K562 (cell line): Measurements from ENCODE around the gene CRIM1. TPM values are rescaled to one million over a fixed set of nuclear protein-coding genes. Genes with fewer than 3 reads are reported as not detected.

Experiments
- ATAC-seq: fragments of 200-7000 bp; cut with Tn5 transposase; 3 replicates; pipeline ENCODE4 v1.9.1; 2020; ENCODE audit warnings: moderate library complexity
- BruUV-seq: library from RNA; stranded (reverse); fragments of 400-500 nt; replicated peaks from 2 replicates; lab custom pipeline; 2021; lab: Mats Ljungman, UMichigan
- CTCF ChIA-PET: fragments of 300-600 bp; formaldehyde crosslinking; extraction: SDS; loops from one replicate; lab custom pipeline; 2021; ENCODE audit warnings: low intra/inter-chr PET ratio; lab: Yijun Ruan, JAX
- POLR2A ChIA-PET: fragments of 300-600, 350-650 bp; sonication (Branson Sonifier 250); formaldehyde crosslinking; extraction: SDS; loops from one replicate; lab custom pipeline; 2021; ENCODE audit warnings: antibody characterized with exemption, inconsistent platforms; lab: Yijun Ruan, JAX
- DNase-seq, 4 experiments: peaks; one replicate each; pipeline versions ENCODE4 v3.0.0 to v3.0.0-alpha.2; 2011 to 2018; ENCODE audit warnings: low spot score in 3 of 4, mixed read lengths in 3 of 4; ENCODE audit errors: extremely low read depth in 1 of 4
- FAIRE-seq: peaks from 2 replicates; lab custom pipeline; 2011; peaks lifted over from hg19 to GRCh38; lab: Jason Lieb, UNC
- H2AFZ ChIP-seq: 2 replicates; pipeline ENCODE4 v1.6.0; 2011; ENCODE audit warnings: low read depth, low read length, control low read depth, inconsistent platforms
- H3K27ac ChIP-seq: fragments of 200-600 bp; 3 replicates; pipeline ENCODE4 v1.8.0; 2011; ENCODE audit warnings: low read depth, mild to moderate bottlenecking, control low read depth, inconsistent platforms, low read length, moderate library complexity, mixed read lengths; ENCODE audit errors: extremely low read depth
- H3K27me3 ChIP-seq, 2 experiments: fragments of 300-600 bp in 1 of 2; 2 replicates in 1 of 2; 3 replicates in 1 of 2; pipeline versions ENCODE4 v1.6.0 to v1.8.0; 2011; ENCODE audit warnings: inconsistent platforms in 2 of 2, low read length in 2 of 2, mild to moderate bottlenecking in 1 of 2, mixed read lengths in 1 of 2, moderate library complexity in 1 of 2; ENCODE audit not compliant: control insufficient read depth in 2 of 2, insufficient read depth in 2 of 2
- H3K36me3 ChIP-seq: fragments of 300-600 bp; 3 replicates; pipeline ENCODE4 v1.8.0; 2011; ENCODE audit warnings: mild to moderate bottlenecking, low read length, inconsistent platforms; ENCODE audit not compliant: control insufficient read depth, insufficient read depth
- H3K4me1 ChIP-seq, 2 experiments: fragments of 200-600 bp in 1 of 2; replicated peaks in 1 of 2; 2 replicates in 1 of 2; 3 replicates in 1 of 2; pipeline versions ENCODE4 v1.5.1 to v1.8.0; 2011; ENCODE audit warnings: inconsistent platforms in 2 of 2, low read length in 2 of 2, mild to moderate bottlenecking in 1 of 2, mixed read lengths in 1 of 2, moderate library complexity in 1 of 2; ENCODE audit not compliant: control insufficient read depth in 2 of 2, insufficient read depth in 2 of 2
- H3K4me2 ChIP-seq: 2 replicates; pipeline ENCODE4 v1.6.1; 2011; ENCODE audit warnings: low read length, control low read depth, inconsistent platforms, mixed read lengths; ENCODE audit not compliant: insufficient read depth
- H3K4me3 ChIP-seq: fragments of 200-600 bp; sonication (generic), shearing (Covaris generic); 2 replicates; pipeline ENCODE4 v1.5.1; 2016; ENCODE audit warnings: control low read depth, inconsistent platforms
- H3K79me2 ChIP-seq: fragments of 200-600 bp; 3 replicates; pipeline ENCODE4 v1.8.0; 2011; ENCODE audit warnings: low read length, inconsistent platforms; ENCODE audit not compliant: control insufficient read depth, insufficient read depth
- H3K9ac ChIP-seq, 2 experiments: 2 replicates each; pipeline versions ENCODE4 v1.6.0 to v1.6.1; 2011; ENCODE audit warnings: low read depth in 2 of 2, low read length in 2 of 2, control low read depth in 1 of 2, inconsistent platforms in 1 of 2, mild to moderate bottlenecking in 1 of 2, mixed read lengths in 1 of 2; ENCODE audit not compliant: insufficient read depth in 1 of 2
- H3K9me1 ChIP-seq: one replicate; pipeline ENCODE4 v1.6.0; 2011; ENCODE audit warnings: inconsistent platforms, mild to moderate bottlenecking, low read length, moderate library complexity; ENCODE audit not compliant: control insufficient read depth, insufficient read depth
- H3K9me3 ChIP-seq: replicated peaks from 2 replicates; pipeline ENCODE4 v1.5.1; 2011; ENCODE audit warnings: low read depth, low read length, inconsistent platforms; ENCODE audit not compliant: control insufficient read depth, insufficient read depth
- H4K20me1 ChIP-seq: replicated peaks from 2 replicates; pipeline ENCODE4 v1.6.1; 2011; ENCODE audit warnings: low read length, inconsistent platforms, mixed read lengths; ENCODE audit not compliant: control insufficient read depth, insufficient read depth
- ATF7 ChIP-seq: fragments of 450-650 bp; IDR thresholded peaks from 2 replicates; pipeline ENCODE4 v1.7.1; 2014; ENCODE audit warnings: mild to moderate bottlenecking, moderate library complexity
- LCOR ChIP-seq: sonication (generic); formaldehyde crosslinking; IDR thresholded peaks from 2 replicates; pipeline ENCODE4 v1.8.0; 2022; ENCODE audit warnings: mild to moderate bottlenecking, missing genetic modification reagents
- NUFIP1 ChIP-seq: fragments of 450-650 bp; IDR thresholded peaks from 2 replicates; pipeline ENCODE4 v1.6.1; 2018; ENCODE audit not compliant: partially characterized antibody
- SPI1 ChIP-seq: IDR thresholded peaks from 2 replicates; pipeline ENCODE4 v1.6.1; 2011; ENCODE audit warnings: low read depth, low read length, control low read depth, borderline replicate concordance
- WGBS: fragments of 100-300 bp; shearing (Covaris generic); methylation state at CpG from one replicate; pipeline ENCODE4 v1.1.6; 2016; ENCODE audit warnings: low coverage, mixed read lengths; ENCODE audit not compliant: insufficient coverage; ENCODE audit errors: missing lambda C conversion rate; 5-methylcytosine and 5-hydroxymethylcytosine counted together
- in situ Hi-C: fragments of 300-500 bp; cut with MboI; formaldehyde crosslinking; loops from 4 replicates; pipeline ENCODE4 v1.15.0; 2018; ENCODE audit warnings: inconsistent platforms, mixed read lengths
- intact Hi-C: fragments of 100-400 bp; cut with micrococcal nuclease; formaldehyde crosslinking; loops from 2 replicates; pipeline ENCODE4 v1.14.2; 2022
- polyA plus RNA-seq, 8 experiments: library from polyadenylated mRNA; depleted of rRNA in 4 of 8; stranded (reverse) in 5 of 8; unstranded in 3 of 8; fragments of >200 nt; fragmentation: Nextera tagmentation in 2 of 8; fragmentation: Illumina TruSeq in 1 of 8; extraction: Ambion mirVana in 2 of 8; extraction: Trizol in 1 of 8; gene quantifications; 2 replicates each; pipeline versions ENCODE4 v1.2.1 to v1.2.3, GENCODE V29; 2011 to 2014; ENCODE audit warnings: inconsistent platforms in 1 of 8, missing spikeins in 1 of 8
- total RNA-seq, 7 experiments: library from RNA; depleted of rRNA in 6 of 7; stranded (reverse); fragments of >200 nt in 6 of 7; fragmentation: Illumina TruSeq in 2 of 7; extraction: Trizol in 2 of 7; gene quantifications; 2 replicates each; pipeline versions ENCODE4 v1.2.1 to v1.2.3, GENCODE V29; 2011 to 2021; ENCODE audit warnings: low replicate concordance in 1 of 7
- TF ChIP-seq, protein P1 (sequence below): IDR thresholded peaks from 2 replicates; pipeline ENCODE4 v1.6.1; 2012; ENCODE audit warnings: low read depth, low read length, improper control_type of control experiment, borderline replicate concordance

Gene CRIM1
- total and polyA plus RNA-seq, 9 of the 15 experiments (the other 6 are each of a cell fraction or from before 2014, with no cell fraction given), result 0.01 to 0.36 (median 0.06) TPM; not detected in 1

GRCh38 chr2:36555789-36556188 is 200.2 kb downstream of the CRIM1 start (continued):
- TF ChIP-seq, protein P1, sequence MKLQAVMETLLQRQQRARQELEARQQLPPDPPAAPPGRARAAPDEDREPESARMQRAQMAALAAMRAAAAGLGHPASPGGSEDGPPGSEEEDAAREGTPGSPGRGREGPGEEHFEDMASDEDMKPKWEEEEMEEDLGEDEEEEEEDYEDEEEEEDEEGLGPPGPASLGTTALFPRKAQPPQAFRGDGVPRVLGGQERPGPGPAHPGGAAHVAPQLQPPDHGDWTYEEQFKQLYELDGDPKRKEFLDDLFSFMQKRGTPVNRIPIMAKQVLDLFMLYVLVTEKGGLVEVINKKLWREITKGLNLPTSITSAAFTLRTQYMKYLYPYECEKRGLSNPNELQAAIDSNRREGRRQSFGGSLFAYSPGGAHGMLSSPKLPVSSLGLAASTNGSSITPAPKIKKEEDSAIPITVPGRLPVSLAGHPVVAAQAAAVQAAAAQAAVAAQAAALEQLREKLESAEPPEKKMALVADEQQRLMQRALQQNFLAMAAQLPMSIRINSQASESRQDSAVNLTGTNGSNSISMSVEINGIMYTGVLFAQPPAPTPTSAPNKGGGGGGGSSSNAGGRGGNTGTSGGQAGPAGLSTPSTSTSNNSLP, result no peak
- TF ChIP-seq ATF7, result no peak
- peak; percentile 67 for TF ChIP-seq SPI1
- no peak for TF ChIP-seq NUFIP1

DNA sequence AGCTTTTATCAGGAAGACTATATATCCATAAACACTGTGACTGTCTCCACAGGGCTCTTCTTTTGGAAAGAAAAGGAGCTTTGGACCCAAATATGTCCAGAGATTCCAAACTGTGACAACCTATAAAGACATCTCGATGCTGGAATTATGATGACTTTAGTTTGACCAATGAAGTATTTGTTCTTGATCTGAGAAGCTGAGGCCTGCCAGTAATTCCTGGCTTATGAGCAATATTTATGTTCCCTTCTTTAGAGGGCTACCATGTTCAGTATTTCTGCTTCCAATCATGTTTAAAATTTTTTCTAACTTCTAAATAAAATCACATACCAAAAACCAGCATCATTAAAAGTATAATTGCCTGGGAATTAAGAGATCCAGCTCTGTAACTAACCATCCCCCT is 201.3 kb downstream of the CRIM1 start:
- FAIRE-seq (no peak), ATAC-seq (no peak), DNase-seq (no peak)
- no peak overlapping the region for H3K4me2 ChIP-seq
- H3K36me3 ChIP-seq, result peaks cover 10% of the 10 kb centered on the region; the same call in 1 of the 3 replicates
- no peak overlapping the region for H3K4me3 ChIP-seq
- no peaks in the 10 kb centered on the region for H3K9me1 ChIP-seq
- in situ Hi-C loops (no loop called here), intact Hi-C loops (no loop called here)
- H3K4me1 ChIP-seq, result no peaks in the 10 kb centered on the region
- no peaks in the 10 kb centered on the region for H3K27me3 ChIP-seq
- H3K79me2 ChIP-seq, result no peaks in the 10 kb centered on the region
- WGBS, result 83% methylated on average over 1 of the region's 1 CpG
- BruUV-seq, result no TSS peak
- H3K9ac ChIP-seq, result no peak overlapping the region
- no peaks in the 10 kb centered on the region for H3K9me3 ChIP-seq
- ChIA-PET CTCF (no interaction called here), POLR2A (no interaction called here)
- no peak overlapping the region for H2AFZ ChIP-seq
- H4K20me1 ChIP-seq, result no peaks in the 10 kb centered on the region
- no peak overlapping the region for H3K27ac ChIP-seq
- no peak for TF ChIP-seq LCOR
